ENCODE data around the gene FLT3. TPM values are rescaled to one million over a fixed set of nuclear protein-coding genes. Genes with fewer than 3 reads are reported as not detected.
"Not testable (repeated sequence)": the region's sequence is repeated elsewhere in the genome, so short reads cannot be mapped to it uniquely, and the experiment has no call there.

The FLT3 gene
- polyA plus RNA-seq (2013, experiment 1 of 2) = not detected
- polyA plus RNA-seq (2013, experiment 2 of 2) = not detected

- Histone ChIP-seq H3K36me3 (ENCODE audit: control insufficient read depth, insufficient read depth, low read length) (no peaks in the 10 kb centered on the region), H3K4me1 (ENCODE audit: control insufficient read depth, insufficient read depth, low read length, poor library complexity, severe bottlenecking) (no peaks in the 10 kb centered on the region), H3K4me3 (ENCODE audit: extremely low read depth, insufficient read depth, low read length, poor library complexity, severe bottlenecking) (peak within 1 kb of the TSS; percentile 35), H3K9me3 (ENCODE audit: control insufficient read depth, low read length) (peaks cover 4% of the 10 kb centered on the region), H3K27ac (ENCODE audit: low read depth, low read length, severe bottlenecking) (no peak within 1 kb of the TSS)
- WGBS, 2 experiments (ENCODE audit: insufficient coverage in 2 of 2) = 0 to 1% methylated on average over 72 to 91 of the region's 106 CpGs
These were observed at the start of gene FLT3 for GRCh38 chr13:28100150-28101121. TSS of gene FLT3 (minus strand) at chr13:28100576. CDS start at chr13:28100510, 66 bp downstream.

GRCh38 chr13:28147495-28147894, 47.1 kb upstream of the FLT3 start:
- WGBS, 2 experiments (ENCODE audit: insufficient coverage in 2 of 2) = no CpG with 5 or more reads among the region's 1 CpG
- H3K27ac ChIP-seq (ENCODE audit: low read depth, low read length, severe bottlenecking) = no peak overlapping the region
- H3K36me3 ChIP-seq (ENCODE audit: control insufficient read depth, insufficient read depth, low read length) = peaks cover 27% of the 10 kb centered on the region
- H3K4me1 ChIP-seq (ENCODE audit: control insufficient read depth, insufficient read depth, low read length, poor library complexity, severe bottlenecking) = peaks cover 7% of the 10 kb centered on the region
- no peaks in the 10 kb centered on the region for H3K9me3 ChIP-seq (ENCODE audit: control insufficient read depth, low read length)
- H3K4me3 ChIP-seq (ENCODE audit: extremely low read depth, insufficient read depth, low read length, poor library complexity, severe bottlenecking) = no peak overlapping the region

GRCh38 chr13:28145049-28145448, 44.7 kb upstream of the FLT3 start:
- no peak overlapping the region for H3K4me3 ChIP-seq (ENCODE audit: extremely low read depth, insufficient read depth, low read length, poor library complexity, severe bottlenecking)
- 90 to 100% methylated on average over 3 to 4 of the region's 6 CpGs for WGBS, 2 experiments (ENCODE audit: insufficient coverage in 2 of 2)
- no peak overlapping the region for H3K27ac ChIP-seq (ENCODE audit: low read depth, low read length, severe bottlenecking)
- peaks cover 8% of the 10 kb centered on the region for H3K4me1 ChIP-seq (ENCODE audit: control insufficient read depth, insufficient read depth, low read length, poor library complexity, severe bottlenecking)
- peaks cover 25% of the 10 kb centered on the region for H3K36me3 ChIP-seq (ENCODE audit: control insufficient read depth, insufficient read depth, low read length)
- H3K9me3 ChIP-seq (ENCODE audit: control insufficient read depth, low read length) = no peaks in the 10 kb centered on the region

GRCh38 chr13:28141542-28141941, 41.2 kb upstream of the FLT3 start:
- not testable (repeated sequence) for H3K4me3 ChIP-seq (ENCODE audit: extremely low read depth, insufficient read depth, low read length, poor library complexity, severe bottlenecking); H3K9me3 ChIP-seq (ENCODE audit: control insufficient read depth, low read length)

GRCh38 chr13:28140433-28141125, 40.2 kb upstream of the FLT3 start:
- peak overlapping the region; percentile 95 for H3K4me3 ChIP-seq (ENCODE audit: extremely low read depth, insufficient read depth, low read length, poor library complexity, severe bottlenecking)
- peak overlapping the region; percentile 95 for H3K27ac ChIP-seq (ENCODE audit: low read depth, low read length, severe bottlenecking)
- 44 to 45% methylated on average over 6 to 7 of the region's 10 CpGs for WGBS, 2 experiments (ENCODE audit: insufficient coverage in 2 of 2)
- H3K4me1 ChIP-seq (ENCODE audit: control insufficient read depth, insufficient read depth, low read length, poor library complexity, severe bottlenecking) = peaks cover 11% of the 10 kb centered on the region
- peaks cover 12% of the 10 kb centered on the region for H3K36me3 ChIP-seq (ENCODE audit: control insufficient read depth, insufficient read depth, low read length)
- no peaks in the 10 kb centered on the region for H3K9me3 ChIP-seq (ENCODE audit: control insufficient read depth, low read length)

More at GRCh38 chr13:28141542-28141941, 41.2 kb upstream of the FLT3 start:
- H3K27ac ChIP-seq (ENCODE audit: low read depth, low read length, severe bottlenecking) = not testable (repeated sequence)
- H3K4me1 ChIP-seq (ENCODE audit: control insufficient read depth, insufficient read depth, low read length, poor library complexity, severe bottlenecking) = peaks cover 11% of the 10 kb centered on the region
- 77% methylated on average over 9 to 10 of the region's 10 CpGs for WGBS, 2 experiments (ENCODE audit: insufficient coverage in 2 of 2)
- peaks cover 20% of the 10 kb centered on the region for H3K36me3 ChIP-seq (ENCODE audit: control insufficient read depth, insufficient read depth, low read length)

- Histone ChIP-seq H3K9me3 (ENCODE audit: control insufficient read depth, low read length) (no peaks in the 10 kb centered on the region), H3K4me3 (ENCODE audit: extremely low read depth, insufficient read depth, low read length, poor library complexity, severe bottlenecking) (peak overlapping the region; percentile 95), H3K27ac (ENCODE audit: low read depth, low read length, severe bottlenecking) (peak overlapping the region; percentile 95), H3K36me3 (ENCODE audit: control insufficient read depth, insufficient read depth, low read length) (no peaks in the 10 kb centered on the region), H3K4me1 (ENCODE audit: control insufficient read depth, insufficient read depth, low read length, poor library complexity, severe bottlenecking) (peaks cover 11% of the 10 kb centered on the region)
- WGBS, 2 experiments (ENCODE audit: insufficient coverage in 2 of 2) = 1% methylated on average over 32 to 40 of the region's 60 CpGs
These were observed 38.5 kb upstream of the FLT3 start for GRCh38 chr13:28138756-28139470.

GRCh38 chr13:28138012-28138755, 37.8 kb upstream of the FLT3 start, which contains the start of gene PAN3:
TSS of gene PAN3 (plus strand) at chr13:28138545. CDS start at chr13:28138658, 113 bp downstream.
- peaks cover 11% of the 10 kb centered on the region for H3K4me1 ChIP-seq (ENCODE audit: control insufficient read depth, insufficient read depth, low read length, poor library complexity, severe bottlenecking)
- H3K4me3 ChIP-seq (ENCODE audit: extremely low read depth, insufficient read depth, low read length, poor library complexity, severe bottlenecking) = peak within 1 kb of the TSS; percentile 95
- 0% methylated on average over 33 to 41 of the region's 84 CpGs for WGBS, 2 experiments (ENCODE audit: insufficient coverage in 2 of 2)
- peak within 1 kb of the TSS; percentile 95 for H3K27ac ChIP-seq (ENCODE audit: low read depth, low read length, severe bottlenecking)
- no peaks in the 10 kb centered on the region for H3K9me3 ChIP-seq (ENCODE audit: control insufficient read depth, low read length)
- no peaks in the 10 kb centered on the region for H3K36me3 ChIP-seq (ENCODE audit: control insufficient read depth, insufficient read depth, low read length)

- H3K4me3 ChIP-seq (ENCODE audit: extremely low read depth, insufficient read depth, low read length, poor library complexity, severe bottlenecking) = peak overlapping the region; percentile 95
- H3K4me1 ChIP-seq (ENCODE audit: control insufficient read depth, insufficient read depth, low read length, poor library complexity, severe bottlenecking) = peaks cover 5% of the 10 kb centered on the region
- H3K36me3 ChIP-seq (ENCODE audit: control insufficient read depth, insufficient read depth, low read length) = no peaks in the 10 kb centered on the region
- no peaks in the 10 kb centered on the region for H3K9me3 ChIP-seq (ENCODE audit: control insufficient read depth, low read length)
- WGBS, 2 experiments (ENCODE audit: insufficient coverage in 2 of 2) = 4 to 7% methylated on average over 5 of the region's 11 CpGs
- H3K27ac ChIP-seq (ENCODE audit: low read depth, low read length, severe bottlenecking) = peak overlapping the region; percentile 95
These were observed 37.2 kb upstream of the FLT3 start for GRCh38 chr13:28137596-28137995.

GRCh38 chr13:28136916-28137315, 36.5 kb upstream of the FLT3 start:
- WGBS, 2 experiments (ENCODE audit: insufficient coverage in 2 of 2) = 83 to 95% methylated on average over 5 of the region's 7 CpGs
- H3K9me3 ChIP-seq (ENCODE audit: control insufficient read depth, low read length) = no peaks in the 10 kb centered on the region
- no peaks in the 10 kb centered on the region for H3K36me3 ChIP-seq (ENCODE audit: control insufficient read depth, insufficient read depth, low read length)
- H3K4me3 ChIP-seq (ENCODE audit: extremely low read depth, insufficient read depth, low read length, poor library complexity, severe bottlenecking) = peak overlapping the region; percentile 95
- H3K27ac ChIP-seq (ENCODE audit: low read depth, low read length, severe bottlenecking) = no peak overlapping the region
- peaks cover 3% of the 10 kb centered on the region for H3K4me1 ChIP-seq (ENCODE audit: control insufficient read depth, insufficient read depth, low read length, poor library complexity, severe bottlenecking)

- no peak overlapping the region for H3K27ac ChIP-seq (ENCODE audit: low read depth, low read length, severe bottlenecking)
- H3K9me3 ChIP-seq (ENCODE audit: control insufficient read depth, low read length) = no peaks in the 10 kb centered on the region
- H3K4me1 ChIP-seq (ENCODE audit: control insufficient read depth, insufficient read depth, low read length, poor library complexity, severe bottlenecking) = no peaks in the 10 kb centered on the region
- no peak overlapping the region for H3K4me3 ChIP-seq (ENCODE audit: extremely low read depth, insufficient read depth, low read length, poor library complexity, severe bottlenecking)
- WGBS, 2 experiments (ENCODE audit: insufficient coverage in 2 of 2) = 92 to 95% methylated on average over 6 to 11 of the region's 11 CpGs
- no peaks in the 10 kb centered on the region for H3K36me3 ChIP-seq (ENCODE audit: control insufficient read depth, insufficient read depth, low read length)
These were observed 31.3 kb upstream of the FLT3 start for GRCh38 chr13:28131646-28132045.

Measured in mesodermal cell (in vitro differentiated cells).